GM19395 (cell line): ENCODE data around the gene ZNF532.
"Not testable (repeated sequence)": the region's sequence is repeated elsewhere in the genome, so short reads cannot be mapped to it uniquely, and the experiment has no call there.

ENCODE experiments used
- ATAC-seq: cut with Tn5 transposase; IDR thresholded peaks from one replicate; pipeline ENCODE4 v1.9.1; 2021; ENCODE audit warnings: mild to moderate bottlenecking, moderate library complexity; ENCODE audit not compliant: unreplicated experiment

ZNF532 gene

DNA sequence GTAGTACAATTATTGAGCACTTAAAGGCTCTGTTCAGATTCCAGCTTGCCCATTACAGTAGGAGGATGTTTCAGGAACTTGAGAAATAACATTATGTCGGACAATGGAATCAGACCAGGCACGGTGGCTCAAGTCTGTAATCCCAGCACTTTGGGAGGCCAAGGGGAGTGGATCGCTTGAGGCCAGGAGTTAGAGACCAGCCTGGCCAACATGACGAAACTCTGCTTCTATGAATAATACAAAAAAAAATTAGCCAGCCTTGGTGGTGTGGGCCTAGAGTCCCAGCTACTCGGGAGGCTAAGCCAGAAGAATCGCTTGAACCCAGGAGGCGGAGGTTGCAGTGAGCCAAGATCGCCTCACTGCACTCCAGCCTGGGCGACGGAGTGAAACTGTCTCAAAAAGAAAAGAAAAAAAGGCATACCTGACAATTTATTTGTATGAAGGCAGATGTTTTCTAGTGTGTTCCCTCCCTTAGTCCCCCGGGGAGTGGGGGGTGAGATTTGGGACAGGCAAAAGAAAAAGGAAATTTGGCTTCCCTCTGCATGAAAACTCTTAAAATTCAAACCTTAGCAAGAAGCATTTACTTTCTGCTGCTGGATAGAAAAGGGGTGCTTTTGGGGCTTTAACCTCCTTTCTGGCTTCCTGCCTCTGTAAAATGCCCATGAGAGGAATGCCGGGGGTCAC is 13.7 kb upstream of the ZNF532 start:
- no peak for ATAC-seq

GRCh38 chr18:58851856-58852255 is 12.8 kb upstream of the ZNF532 start:
- no peak for ATAC-seq

DNA sequence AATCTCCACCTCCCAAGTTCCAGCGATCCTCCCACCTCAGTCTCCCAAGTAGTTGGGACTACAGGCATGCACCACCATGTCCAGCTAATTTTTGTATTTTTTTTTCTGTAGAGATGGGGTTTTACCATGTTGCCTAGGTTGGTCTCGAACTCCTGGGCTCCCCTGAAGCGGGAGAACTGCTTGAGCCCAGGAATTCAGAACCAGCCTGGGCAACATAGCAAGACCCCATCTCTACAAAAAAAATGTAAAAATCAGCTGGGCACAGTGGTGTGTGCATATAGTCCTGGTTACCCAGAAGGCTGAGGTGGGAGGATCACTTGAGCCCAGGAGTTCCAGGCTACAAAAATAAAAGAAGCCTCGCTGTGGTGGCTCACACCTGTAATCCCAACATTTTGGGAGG is 12.0 kb upstream of the ZNF532 start:
- ATAC-seq: no peak

- no peak for ATAC-seq
These were observed 11.1 kb upstream of the ZNF532 start for GRCh38 chr18:58853561-58853960.

DNA sequence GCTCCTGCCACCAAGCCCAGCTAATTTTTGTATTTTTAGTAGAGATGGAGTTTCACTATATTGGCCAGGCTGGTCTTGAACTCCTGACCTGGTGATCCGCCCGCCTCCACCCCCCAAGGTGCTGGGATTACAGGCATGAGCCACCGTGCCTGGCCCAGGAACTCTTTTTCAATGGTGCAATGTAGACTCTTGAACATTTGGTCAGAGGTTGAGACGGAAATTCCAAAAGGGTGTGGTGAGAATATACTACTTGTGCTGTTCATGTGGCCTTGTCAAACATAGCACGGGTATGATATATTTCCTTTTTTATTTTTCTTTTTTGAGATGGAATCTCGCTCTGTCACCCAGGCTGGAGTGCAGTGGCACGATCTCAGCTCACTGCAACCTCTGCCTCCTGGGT is 9.2 kb upstream of the ZNF532 start:
- not testable (repeated sequence) for ATAC-seq

- no peak for ATAC-seq
These were observed 7.8 kb upstream of the ZNF532 start for GRCh38 chr18:58856881-58857280.

GRCh38 chr18:58858591-58859468 is 5.8 kb upstream of the ZNF532 start:
- ATAC-seq: no peak

- no peak for ATAC-seq
These were observed 4.8 kb upstream of the ZNF532 start for GRCh38 chr18:58859907-58860306.

GRCh38 chr18:58860747-58861231 is 3.9 kb upstream of the ZNF532 start:
- ATAC-seq: no peak

DNA sequence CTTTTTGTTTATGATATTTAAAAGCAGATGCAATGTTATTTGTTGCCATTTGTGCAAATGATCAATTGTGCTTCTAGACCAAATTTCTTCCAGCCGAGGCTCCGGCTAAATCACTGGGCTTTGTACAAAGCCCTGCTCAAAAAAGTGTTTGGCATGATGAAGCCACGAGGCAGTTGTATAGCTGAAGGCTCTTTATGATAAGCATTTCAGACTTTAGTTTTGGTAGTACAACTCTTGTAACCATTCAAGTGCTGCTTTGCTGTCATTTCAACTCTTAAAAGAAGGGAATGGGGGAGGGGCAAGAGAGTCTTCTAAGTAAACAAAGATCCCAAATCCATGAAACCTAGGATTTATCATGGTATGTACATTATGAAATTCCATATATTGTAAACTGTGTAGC is 3.3 kb upstream of the ZNF532 start:
- ATAC-seq: no peak

- ATAC-seq: no peak
These were observed 2.8 kb upstream of the ZNF532 start for GRCh38 chr18:58861861-58862301.

DNA sequence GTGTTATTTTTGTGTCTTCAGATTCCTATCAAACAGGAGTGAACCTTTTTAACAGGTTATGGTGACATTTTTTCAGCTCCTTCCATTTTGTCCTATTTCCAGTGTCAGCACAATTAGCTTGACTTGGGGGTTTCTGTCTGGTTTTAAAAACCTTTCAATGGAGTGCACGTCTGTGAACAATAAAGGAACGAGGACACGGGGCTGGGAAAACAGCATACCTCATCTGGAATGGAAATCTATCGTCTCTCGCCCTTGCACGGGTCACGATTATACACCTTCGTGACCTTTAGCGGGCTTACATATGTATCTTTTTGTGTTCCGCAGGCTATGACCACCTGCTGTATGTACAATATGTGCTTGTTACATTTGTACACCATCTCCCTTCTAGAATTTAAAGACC is 2.3 kb upstream of the ZNF532 start:
- ATAC-seq: no peak

- no peak for ATAC-seq
These were observed 1.7 kb upstream of the ZNF532 start for GRCh38 chr18:58862851-58863538.

DNA sequence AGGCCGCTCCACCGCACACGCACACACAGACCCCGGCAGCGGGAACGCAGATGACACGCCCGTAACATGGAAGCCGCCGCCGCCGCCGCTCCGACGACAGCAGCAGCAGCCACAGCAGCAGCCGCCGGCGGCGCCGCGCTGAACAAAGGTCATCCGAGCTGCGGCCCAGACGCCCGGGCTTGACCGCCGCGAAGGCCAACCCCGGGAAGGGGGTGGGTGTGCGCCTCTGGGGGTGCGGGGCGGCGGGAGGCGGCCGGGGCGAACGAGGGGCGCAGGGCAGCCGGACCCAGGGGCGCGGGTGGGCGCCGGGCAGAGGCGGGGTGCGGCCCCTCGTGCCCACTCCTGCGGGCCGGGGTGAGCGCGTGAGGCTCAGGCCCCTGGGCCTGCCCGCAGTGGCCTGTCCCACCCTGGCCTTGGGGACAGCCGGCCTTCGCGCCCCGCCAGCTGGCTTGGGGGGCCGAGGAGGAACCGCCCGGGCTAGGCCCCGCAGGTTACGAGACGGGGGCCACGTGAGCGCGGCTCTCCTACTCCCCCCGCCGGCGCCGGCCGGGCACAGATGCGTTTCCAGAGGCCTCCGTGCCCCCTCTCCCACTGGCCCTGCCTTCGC is 1.0 kb upstream of the ZNF532 start:
- ATAC-seq: no peak

- no peak for ATAC-seq
These were observed 435 bp downstream of the ZNF532 start for GRCh38 chr18:58865033-58865590.

DNA sequence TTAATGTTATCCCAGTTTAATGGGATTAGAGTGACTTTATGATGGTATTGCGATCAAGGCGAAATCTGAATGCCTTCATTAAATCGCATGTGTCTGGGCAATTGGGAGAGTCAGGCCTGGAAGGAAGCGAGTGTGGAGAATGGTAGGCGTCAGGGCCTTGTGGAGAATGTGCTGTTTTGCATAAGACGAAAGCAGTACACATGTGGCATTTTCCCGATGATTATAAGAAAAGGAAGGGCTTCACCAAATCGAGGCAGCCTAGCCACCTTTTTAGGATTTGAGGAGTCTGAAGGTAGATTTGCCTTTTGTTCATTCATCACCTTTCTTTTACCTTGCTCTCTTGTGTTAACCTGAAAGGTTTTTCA is 1.0 kb downstream of the ZNF532 start:
- no peak for ATAC-seq

DNA sequence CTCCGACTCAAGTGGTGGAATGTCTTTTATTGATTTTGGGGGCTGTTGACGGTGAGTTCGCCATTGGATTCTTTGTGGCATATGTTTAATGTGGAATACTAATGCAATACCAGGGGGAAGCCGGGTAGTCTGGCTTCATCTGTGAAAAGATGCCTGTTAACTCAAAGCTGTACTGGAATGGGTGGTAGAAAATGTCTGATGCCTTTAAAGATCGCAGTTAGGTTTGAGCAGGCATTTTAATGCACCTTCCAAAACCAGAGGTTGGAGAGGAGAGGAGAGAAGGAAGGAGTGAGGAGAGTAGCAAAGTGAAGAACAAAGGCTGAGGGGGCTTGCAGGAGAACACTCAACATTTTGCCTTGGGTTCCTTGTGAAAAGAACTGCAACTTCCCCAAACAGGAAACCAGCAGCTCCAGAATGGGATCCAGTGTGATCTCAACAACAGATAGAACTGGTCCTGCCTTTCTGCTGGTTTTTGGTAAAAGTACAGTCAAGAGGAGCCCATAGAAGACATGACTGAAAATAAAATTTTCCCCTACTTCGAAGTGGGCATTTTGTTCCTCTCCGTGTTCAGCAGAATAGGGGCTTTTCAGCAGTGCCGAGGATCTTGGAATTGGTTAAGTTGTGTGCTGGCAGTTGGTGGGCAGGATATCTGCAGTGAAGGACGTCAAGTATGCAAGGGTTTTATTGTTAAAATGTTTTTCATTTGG is 1.5 kb downstream of the ZNF532 start:
- no peak for ATAC-seq

GRCh38 chr18:58866773-58867150 is 2.1 kb downstream of the ZNF532 start:
- no peak for ATAC-seq

DNA sequence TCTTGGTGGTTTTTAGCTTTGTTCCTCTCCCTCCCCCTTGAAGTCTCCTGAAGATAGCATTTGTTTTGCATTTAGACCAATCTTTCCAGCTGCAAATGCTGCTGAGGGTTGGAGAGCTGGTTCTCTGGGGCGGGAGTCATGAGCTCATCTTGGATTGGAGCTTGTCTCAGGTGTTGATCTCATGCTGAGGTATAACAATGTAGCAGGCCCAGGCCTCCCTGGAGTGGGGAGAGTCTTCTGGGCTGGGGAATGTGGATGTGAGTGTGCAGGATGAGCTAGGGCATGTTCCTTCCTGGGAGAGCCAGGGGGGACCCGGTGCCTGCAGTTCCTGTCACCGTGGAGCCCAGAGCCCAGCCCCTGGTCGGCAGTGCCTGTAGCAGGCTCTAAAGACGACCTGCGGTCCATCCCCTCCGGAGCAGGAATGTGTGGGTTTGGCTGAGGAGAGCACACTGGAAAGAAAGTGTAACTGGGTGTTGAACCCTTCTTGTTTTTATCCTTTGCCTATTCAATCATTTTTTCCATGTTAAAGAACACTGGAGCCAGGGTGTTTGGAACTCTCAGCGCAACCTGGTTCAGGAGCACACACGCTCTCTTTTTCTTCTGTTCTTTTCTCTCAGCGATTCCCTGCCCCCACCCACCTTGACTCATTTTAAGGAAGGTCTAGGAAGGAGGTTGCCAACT is 2.7 kb downstream of the ZNF532 start:
- no peak for ATAC-seq

GRCh38 chr18:58868440-58868839 is 3.8 kb downstream of the ZNF532 start:
- no peak for ATAC-seq
